ENCODE measurements around the gene F11R.

F11R gene

DNA sequence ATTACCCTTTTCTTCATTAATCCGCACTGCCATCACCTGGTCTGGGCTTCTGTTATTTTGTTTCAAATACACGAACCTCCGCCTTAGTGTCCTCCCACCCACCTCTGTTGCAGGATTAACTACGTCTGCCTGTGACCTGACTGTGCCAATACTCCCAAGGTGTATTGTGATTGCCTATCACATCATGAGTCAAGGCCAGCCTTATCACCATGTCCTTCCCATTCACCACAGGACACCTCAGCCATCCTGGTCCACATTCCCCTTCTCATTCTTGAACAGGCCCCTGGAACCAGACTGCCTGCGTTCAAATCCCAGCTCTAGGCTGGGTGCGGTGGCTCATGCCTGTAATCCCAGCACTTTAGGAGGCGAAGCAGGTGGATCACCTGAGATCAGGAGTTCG, 14.4 kb downstream of the F11R start:
- TF ChIP-seq TAF1 (IDR thresholded peaks at IDR 0.05; ENCODE audit: borderline replicate concordance, insufficient read depth, low read length) = no peak
- no peak for TF ChIP-seq FOXP2 (optimal IDR thresholded peaks at IDR 0.05; ENCODE audit: borderline replicate concordance, extremely low read depth, extremely low read length, insufficient read depth)
- TF ChIP-seq POLR2AphosphoS5 (IDR thresholded peaks at IDR 0.05; ENCODE audit: low read depth, low read length) = no peak
- TF ChIP-seq, protein P1, sequence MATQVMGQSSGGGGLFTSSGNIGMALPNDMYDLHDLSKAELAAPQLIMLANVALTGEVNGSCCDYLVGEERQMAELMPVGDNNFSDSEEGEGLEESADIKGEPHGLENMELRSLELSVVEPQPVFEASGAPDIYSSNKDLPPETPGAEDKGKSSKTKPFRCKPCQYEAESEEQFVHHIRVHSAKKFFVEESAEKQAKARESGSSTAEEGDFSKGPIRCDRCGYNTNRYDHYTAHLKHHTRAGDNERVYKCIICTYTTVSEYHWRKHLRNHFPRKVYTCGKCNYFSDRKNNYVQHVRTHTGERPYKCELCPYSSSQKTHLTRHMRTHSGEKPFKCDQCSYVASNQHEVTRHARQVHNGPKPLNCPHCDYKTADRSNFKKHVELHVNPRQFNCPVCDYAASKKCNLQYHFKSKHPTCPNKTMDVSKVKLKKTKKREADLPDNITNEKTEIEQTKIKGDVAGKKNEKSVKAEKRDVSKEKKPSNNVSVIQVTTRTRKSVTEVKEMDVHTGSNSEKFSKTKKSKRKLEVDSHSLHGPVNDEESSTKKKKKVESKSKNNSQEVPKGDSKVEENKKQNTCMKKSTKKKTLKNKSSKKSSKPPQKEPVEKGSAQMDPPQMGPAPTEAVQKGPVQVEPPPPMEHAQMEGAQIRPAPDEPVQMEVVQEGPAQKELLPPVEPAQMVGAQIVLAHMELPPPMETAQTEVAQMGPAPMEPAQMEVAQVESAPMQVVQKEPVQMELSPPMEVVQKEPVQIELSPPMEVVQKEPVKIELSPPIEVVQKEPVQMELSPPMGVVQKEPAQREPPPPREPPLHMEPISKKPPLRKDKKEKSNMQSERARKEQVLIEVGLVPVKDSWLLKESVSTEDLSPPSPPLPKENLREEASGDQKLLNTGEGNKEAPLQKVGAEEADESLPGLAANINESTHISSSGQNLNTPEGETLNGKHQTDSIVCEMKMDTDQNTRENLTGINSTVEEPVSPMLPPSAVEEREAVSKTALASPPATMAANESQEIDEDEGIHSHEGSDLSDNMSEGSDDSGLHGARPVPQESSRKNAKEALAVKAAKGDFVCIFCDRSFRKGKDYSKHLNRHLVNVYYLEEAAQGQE (IDR thresholded peaks at IDR 0.05; ENCODE audit: insufficient read depth in 1 of 2, low read depth in 2 of 2, low read length in 2 of 2) = no peak
- no peak for TF ChIP-seq SIN3A (IDR thresholded peaks at IDR 0.05; ENCODE audit: borderline replicate concordance, insufficient read depth, low read length)

DNA sequence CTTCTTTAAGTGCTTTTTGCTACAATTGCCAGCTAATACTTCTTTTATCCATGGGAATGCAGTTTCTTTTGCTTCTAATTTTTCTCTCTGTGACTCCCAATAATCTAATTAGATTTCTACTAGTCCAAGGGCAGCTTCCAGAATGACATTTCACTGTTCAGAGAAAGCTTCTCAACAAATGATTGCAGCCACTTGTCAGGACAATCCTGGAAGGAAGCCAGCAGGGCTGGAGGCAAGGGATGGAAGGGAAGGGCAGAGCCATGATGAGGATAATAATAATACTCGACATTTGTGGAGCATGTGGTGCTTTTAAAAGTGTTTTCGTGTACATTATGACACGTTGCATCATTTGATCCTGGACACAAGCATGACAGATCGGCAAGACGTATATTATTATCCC, 19.4 kb downstream of the F11R start:
- TF ChIP-seq TAF1 (IDR thresholded peaks at IDR 0.05; ENCODE audit: borderline replicate concordance, insufficient read depth, low read length) = no peak
- TF ChIP-seq FOXP2 (optimal IDR thresholded peaks at IDR 0.05; ENCODE audit: borderline replicate concordance, extremely low read depth, extremely low read length, insufficient read depth) = no peak
- no peak for TF ChIP-seq SIN3A (IDR thresholded peaks at IDR 0.05; ENCODE audit: borderline replicate concordance, insufficient read depth, low read length)
- no peak for TF ChIP-seq POLR2AphosphoS5 (IDR thresholded peaks at IDR 0.05; ENCODE audit: low read depth, low read length)
- TF ChIP-seq, protein P1 (IDR thresholded peaks at IDR 0.05; ENCODE audit: insufficient read depth in 1 of 2, low read depth in 2 of 2, low read length in 2 of 2) = no peak

DNA sequence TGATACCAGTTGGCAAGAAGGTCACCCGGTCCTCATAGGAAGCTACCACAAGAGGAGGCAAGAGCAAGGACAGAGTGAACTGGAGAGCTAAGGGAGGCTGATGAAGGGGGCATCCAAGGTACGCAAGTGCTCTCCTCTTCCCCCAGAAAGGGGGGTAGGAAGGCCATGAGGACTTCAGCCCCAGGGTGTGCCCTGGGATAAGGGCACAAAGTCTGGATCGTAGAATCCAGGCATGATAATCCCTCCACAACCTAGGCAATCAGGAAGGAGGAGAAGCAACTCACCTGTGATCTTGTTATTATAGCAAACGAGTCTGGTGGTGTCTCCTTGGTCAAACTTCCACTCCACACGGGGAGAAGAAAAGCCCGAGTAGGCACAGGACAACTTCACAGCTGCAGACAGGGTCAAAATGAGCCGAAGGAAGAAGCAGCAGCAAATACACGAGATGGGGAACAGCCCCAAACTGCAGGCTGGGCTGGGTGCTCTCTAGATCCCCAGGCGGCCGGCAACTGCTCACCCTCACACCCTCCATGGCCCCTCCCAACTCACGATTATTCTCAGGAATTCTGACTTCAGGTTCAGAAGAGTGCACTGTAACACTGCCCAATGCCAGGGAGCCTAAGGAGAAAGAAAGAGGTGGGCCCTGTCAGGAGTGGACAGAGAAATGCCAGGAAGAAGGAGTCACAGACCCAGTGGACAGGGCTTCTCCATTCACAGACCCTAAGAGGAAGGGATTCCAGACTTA, 20.0 kb downstream of the F11R start:
- TF ChIP-seq FOXP2 (optimal IDR thresholded peaks at IDR 0.05; ENCODE audit: borderline replicate concordance, extremely low read depth, extremely low read length, insufficient read depth) (no peak), SIN3A (IDR thresholded peaks at IDR 0.05; ENCODE audit: borderline replicate concordance, insufficient read depth, low read length) (no peak), TAF1 (IDR thresholded peaks at IDR 0.05; ENCODE audit: borderline replicate concordance, insufficient read depth, low read length) (no peak), POLR2AphosphoS5 (IDR thresholded peaks at IDR 0.05; ENCODE audit: low read depth, low read length) (no peak)
- TF ChIP-seq, protein P1 (IDR thresholded peaks at IDR 0.05; ENCODE audit: insufficient read depth in 1 of 2, low read depth in 2 of 2, low read length in 2 of 2) = no peak

DNA sequence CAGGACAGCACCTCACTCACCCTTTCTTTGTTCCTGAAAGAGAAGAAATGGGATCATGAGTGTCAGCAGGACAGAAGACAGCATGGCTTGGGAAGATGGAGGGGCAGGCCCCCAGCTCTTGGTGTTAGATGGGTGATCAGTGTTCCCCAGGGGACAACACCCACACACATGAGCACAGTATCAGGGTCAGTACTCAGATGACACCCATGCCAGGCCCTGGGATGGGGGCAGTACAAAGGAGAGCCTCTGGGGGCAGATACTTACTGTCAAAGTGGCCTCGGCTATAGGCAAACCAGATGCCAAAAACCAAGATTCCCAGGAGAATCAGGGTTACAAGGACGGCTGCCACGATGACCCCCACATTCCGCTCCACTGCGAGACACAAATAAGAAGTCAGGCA, 21.6 kb downstream of the F11R start:
- TF ChIP-seq, protein P1 (IDR thresholded peaks at IDR 0.05; ENCODE audit: insufficient read depth in 1 of 2, low read depth in 2 of 2, low read length in 2 of 2) = no peak
- TF ChIP-seq FOXP2 (optimal IDR thresholded peaks at IDR 0.05; ENCODE audit: borderline replicate concordance, extremely low read depth, extremely low read length, insufficient read depth) (no peak), POLR2AphosphoS5 (IDR thresholded peaks at IDR 0.05; ENCODE audit: low read depth, low read length) (no peak), TAF1 (IDR thresholded peaks at IDR 0.05; ENCODE audit: borderline replicate concordance, insufficient read depth, low read length) (no peak), SIN3A (IDR thresholded peaks at IDR 0.05; ENCODE audit: borderline replicate concordance, insufficient read depth, low read length) (no peak)

Data from PFSK-1 (cell line).